ENCODE data around the gene FBRSL1.

GRCh38 chr12:132558042-132558856 is 68.3 kb downstream of the FBRSL1 start:
- TF ChIP-seq CTCF (IDR thresholded peaks at IDR 0.05): no peak
- TF ChIP-seq POLR2A (IDR thresholded peaks at IDR 0.05): no peak
